ENCODE data around the gene DDIT4. TPM values are rescaled to one million over a fixed set of nuclear protein-coding genes. Genes with fewer than 3 reads are reported as not detected.

Gene DDIT4, protein sequence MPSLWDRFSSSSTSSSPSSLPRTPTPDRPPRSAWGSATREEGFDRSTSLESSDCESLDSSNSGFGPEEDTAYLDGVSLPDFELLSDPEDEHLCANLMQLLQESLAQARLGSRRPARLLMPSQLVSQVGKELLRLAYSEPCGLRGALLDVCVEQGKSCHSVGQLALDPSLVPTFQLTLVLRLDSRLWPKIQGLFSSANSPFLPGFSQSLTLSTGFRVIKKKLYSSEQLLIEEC
- 406 to 491 TPM (median 455 TPM) in 5 replicates for total RNA-seq (2022; extraction: Qiagen RNA extraction)

GRCh38 chr10:72273410-72274212 lies at the start of gene DDIT4:
DDIT4 (plus strand) TSS chr10:72273924; CDS start chr10:72274217, 293 bp downstream.

Other genes starting within 250 kb of the DDIT4 start
- 0.29 to 0.53 TPM (median 0.40 TPM) in 5 replicates for gene SPOCK2, start 185.4 kb upstream of the DDIT4 start, total RNA-seq (2022; extraction: Qiagen RNA extraction)
- 61.5 to 86.6 TPM (median 83.9 TPM) in 5 replicates for gene ANAPC16, start 57.9 kb upstream of the DDIT4 start, total RNA-seq (2022; extraction: Qiagen RNA extraction)
- 34.8 to 47.1 TPM (median 36.0 TPM) in 5 replicates for gene ASCC1, start 57.6 kb upstream of the DDIT4 start, total RNA-seq (2022; extraction: Qiagen RNA extraction)
- 32.1 to 34.5 TPM (median 32.7 TPM) in 5 replicates for gene DNAJB12, start 81.0 kb downstream of the DDIT4 start, total RNA-seq (2022; extraction: Qiagen RNA extraction)